Body of pancreas (tissue), 4 donors: Measurements from ENCODE around the gene STRBP. TPM values are rescaled to one million over a fixed set of nuclear protein-coding genes. Genes with fewer than 3 reads are reported as not detected.
"Not testable (repeated sequence)": the region's sequence is repeated elsewhere in the genome, so short reads cannot be mapped to it uniquely, and the experiment has no call there.

Experiments used
- ATAC-seq: fragments of 150-250 bp; one replicate; pipeline ENCODE4 v1.9.1; 2016
- DNase-seq, 4 donors: peaks; one replicate each; pipeline ENCODE4 v3.0.0-alpha.2; 2019
- H3K27ac ChIP-seq, 4 donors: fragments of 200-600 bp; sonication (generic); 1 replicate in 3 of 4; 2 replicates in 1 of 4; pipeline versions ENCODE4 v1.5.1 to v1.6.1; 2016 to 2019; ENCODE audit warnings: mild to moderate bottlenecking in 1 of 4, mixed read lengths in 1 of 4, moderate library complexity in 1 of 4
- H3K27me3 ChIP-seq, 2 donors: fragments of 200-600 bp; sonication (generic); one replicate each; pipeline ENCODE4 v1.6.0; 2016; ENCODE audit warnings: mild to moderate bottlenecking in 1 of 2
- H3K36me3 ChIP-seq, 2 donors: fragments of 200-600 bp; sonication (generic); replicated peaks in 1 of 2; 2 replicates each; pipeline ENCODE4 v1.5.1; 2016; ENCODE audit warnings: low read depth in 2 of 2; ENCODE audit not compliant: insufficient read depth in 1 of 2
- H3K4me1 ChIP-seq: fragments of 200-600 bp; sonication (generic); one replicate; pipeline ENCODE4 v1.6.0; 2016
- H3K4me3 ChIP-seq, 2 donors: fragments of 200-600 bp; sonication (generic); 1 replicate in 1 of 2; 2 replicates in 1 of 2; pipeline ENCODE4 v1.5.1; 2016 to 2019
- H3K9me3 ChIP-seq, 3 donors: fragments of 200-600 bp; sonication (generic); 1 replicate in 2 of 3; 2 replicates in 1 of 3; pipeline ENCODE4 v1.5.1; 2016
- CTCF ChIP-seq, 7 experiments: fragments of 450-650 bp in 4 of 7; fragments of 200-600 bp in 3 of 7; sonication (generic) in 3 of 7; IDR thresholded peaks; one replicate each; pipeline ENCODE4 v1.5.1; 2016 to 2019; ENCODE audit warnings: antibody characterized with exemption in 7 of 7
- POLR2A ChIP-seq, 3 donors: fragments of 450-650 bp; IDR thresholded peaks; one replicate each; pipeline ENCODE4 v1.6.1; 2016; ENCODE audit warnings: antibody characterized with exemption in 3 of 3, mild to moderate bottlenecking in 2 of 3
- WGBS, 2 donors: methylation state at CpG; one replicate each; pipeline ENCODE4 v1.1.5; 2017; 5-methylcytosine and 5-hydroxymethylcytosine counted together
- intact Hi-C: fragments of 100-400 bp; cut with DNase I; formaldehyde crosslinking; loops from one replicate; pipeline ENCODE4 v1.15.1; 2023
- total RNA-seq, 2 donors: library from RNA; depleted of rRNA; stranded (reverse); fragments of >200 nt; gene quantifications; one replicate each; pipeline ENCODE4 v1.1.0, GENCODE V29; 2016

Gene STRBP
- total RNA-seq, 2 donors from 2014 or later, result 11.5 to 13.5 TPM

- ATAC-seq, result no peak
- Histone ChIP-seq H3K27me3 (no peaks in the 10 kb centered on the region), H3K36me3 (no peaks in the 10 kb centered on the region), H3K4me3 (no peak overlapping the region), H3K9me3 (no peaks in the 10 kb centered on the region), H3K27ac (no peak overlapping the region), H3K4me1 (no peaks in the 10 kb centered on the region)
- DNase-seq, result no peak
- intact Hi-C loops, result no loop called here
- TF ChIP-seq CTCF (IDR thresholded peaks at IDR 0.05) (no peak), POLR2A (IDR thresholded peaks at IDR 0.05) (no peak)
- WGBS, 2 donors, result 65 to 71% methylated on average over 2 of the region's 2 CpGs
Measured at GRCh38 chr9:123201083-123201482, 67.3 kb downstream of the STRBP start.

GRCh38 chr9:123200469-123200868, 67.9 kb downstream of the STRBP start:
- H3K27me3 ChIP-seq, H3K4me1 ChIP-seq, intact Hi-C loops, H3K36me3 ChIP-seq, H3K27ac ChIP-seq, H3K9me3 ChIP-seq, H3K4me3 ChIP-seq, DNase-seq, ATAC-seq: not testable (repeated sequence)
- 96 to 98% methylated on average over 13 of the region's 13 CpGs for WGBS, 2 donors

- ATAC-seq (no peak), DNase-seq (no peak)
- intact Hi-C loops, result no loop called here
- 93 to 100% methylated on average over 1 of the region's 1 CpG for WGBS, 2 donors
- TF ChIP-seq CTCF (IDR thresholded peaks at IDR 0.05), result no peak
- no peak for TF ChIP-seq POLR2A (IDR thresholded peaks at IDR 0.05)
- Histone ChIP-seq H3K36me3 (no peaks in the 10 kb centered on the region), H3K27me3 (no peaks in the 10 kb centered on the region), H3K4me3 (no peak overlapping the region), H3K9me3 (no peaks in the 10 kb centered on the region), H3K4me1 (no peaks in the 10 kb centered on the region), H3K27ac (no peak overlapping the region)
Measured at GRCh38 chr9:123196124-123196523, 72.3 kb downstream of the STRBP start.

GRCh38 chr9:123194023-123194422, 74.4 kb downstream of the STRBP start:
- no peaks in the 10 kb centered on the region for H3K9me3 ChIP-seq
- no peaks in the 10 kb centered on the region for H3K36me3 ChIP-seq
- no peaks in the 10 kb centered on the region for H3K27me3 ChIP-seq
- ATAC-seq, result no peak
- no peak for TF ChIP-seq POLR2A (IDR thresholded peaks at IDR 0.05)
- TF ChIP-seq CTCF (IDR thresholded peaks at IDR 0.05), result no peak
- no peak overlapping the region for H3K27ac ChIP-seq
- WGBS, 2 donors, result 92 to 100% methylated on average over 1 of the region's 1 CpG
- no peak for DNase-seq
- H3K4me3 ChIP-seq, result no peak overlapping the region
- H3K4me1 ChIP-seq, result no peaks in the 10 kb centered on the region
- intact Hi-C loops, result no loop called here

GRCh38 chr9:123191680-123192079, 76.7 kb downstream of the STRBP start:
- Histone ChIP-seq H3K9me3 (no peaks in the 10 kb centered on the region), H3K27me3 (no peaks in the 10 kb centered on the region), H3K36me3 (no peaks in the 10 kb centered on the region), H3K4me3 (no peak overlapping the region), H3K27ac (no peak overlapping the region), H3K4me1 (no peaks in the 10 kb centered on the region)
- 82 to 91% methylated on average over 1 of the region's 1 CpG for WGBS, 2 donors
- intact Hi-C loops, result no loop called here
- ATAC-seq (no peak), DNase-seq (no peak)
- TF ChIP-seq CTCF (IDR thresholded peaks at IDR 0.05) (no peak), POLR2A (IDR thresholded peaks at IDR 0.05) (no peak)
